IMR-90 (cell line): ENCODE results near the gene IMPDH1. TPM values are rescaled to one million over a fixed set of nuclear protein-coding genes. Genes with fewer than 3 reads are reported as not detected.

Experiments
- ATAC-seq: fragments of 200-7000 bp; cut with Tn5 transposase; 2 replicates; pipeline ENCODE4 v1.9.1; 2020; ENCODE audit warnings: low read depth, mild to moderate bottlenecking, moderate library complexity
- BruUV-seq: library from RNA; stranded (reverse); fragments of 400-500 nt; replicated peaks from 2 replicates; lab custom pipeline; 2021; lab: Mats Ljungman, UMichigan
- CTCF ChIA-PET: fragments of 300-600 bp; formaldehyde crosslinking; extraction: SDS; loops from one replicate; lab custom pipeline; 2021; ENCODE audit warnings: antibody characterized with exemption; lab: Yijun Ruan, JAX
- POLR2A ChIA-PET: fragments of 300-600 bp; sonication (Branson Sonifier 250); formaldehyde crosslinking; loops from one replicate; lab custom pipeline; 2022; ENCODE audit warnings: antibody characterized with exemption; ENCODE audit not compliant: unreplicated experiment; lab: Charles Lee
- DNase-seq: peaks from one replicate; pipeline ENCODE4 v3.0.0; 2013
- H2AFZ ChIP-seq: replicated peaks from 2 replicates; pipeline ENCODE3; 2013; ENCODE audit warnings: low read length, mild to moderate bottlenecking; ENCODE audit not compliant: poor library complexity
- H2AK5ac ChIP-seq: 2 replicates; pipeline ENCODE4 v1.6.1; 2013; ENCODE audit warnings: low read depth, low read length, inconsistent platforms
- H2AK9ac ChIP-seq: replicated peaks from 2 replicates; pipeline ENCODE3; 2013; ENCODE audit warnings: mild to moderate bottlenecking, low read depth, low read length, moderate library complexity; ENCODE audit not compliant: poor library complexity
- H2BK120ac ChIP-seq: 2 replicates; pipeline ENCODE4 v1.6.1; 2013; ENCODE audit warnings: low read depth, low read length, inconsistent platforms
- H2BK15ac ChIP-seq: 3 replicates; pipeline ENCODE4 v1.6.1; 2013; ENCODE audit warnings: low read depth, low read length, inconsistent platforms
- H2BK20ac ChIP-seq: 2 replicates; pipeline ENCODE4 v1.6.1; 2013; ENCODE audit warnings: low read depth, mild to moderate bottlenecking, inconsistent platforms, low read length, moderate library complexity
- H2BK5ac ChIP-seq: 2 replicates; pipeline ENCODE4 v1.6.1; 2013; ENCODE audit warnings: mild to moderate bottlenecking, low read depth, low read length, inconsistent platforms; ENCODE audit not compliant: poor library complexity, severe bottlenecking
- H3K14ac ChIP-seq: replicated peaks from 2 replicates; pipeline ENCODE4 v1.6.1; 2013; ENCODE audit warnings: low read depth, low read length, inconsistent platforms
- H3K18ac ChIP-seq: 2 replicates; pipeline ENCODE4 v1.6.1; 2013; ENCODE audit warnings: low read depth, low read length, control low read depth
- H3K23ac ChIP-seq: 2 replicates; pipeline ENCODE4 v1.6.1; 2013; ENCODE audit warnings: low read depth, low read length, inconsistent platforms
- H3K27ac ChIP-seq: 2 replicates; pipeline ENCODE4 v1.5.1; 2013; ENCODE audit warnings: mild to moderate bottlenecking, control low read depth, low read length; ENCODE audit not compliant: insufficient read depth
- H3K27me3 ChIP-seq: 2 replicates; pipeline ENCODE4 v1.6.1; 2013; ENCODE audit warnings: low read length; ENCODE audit not compliant: control insufficient read depth, insufficient read depth
- H3K36me3 ChIP-seq: 2 replicates; pipeline ENCODE4 v1.6.1; 2013; ENCODE audit warnings: low read length, mixed read lengths; ENCODE audit not compliant: control insufficient read depth, insufficient read depth
- H3K4ac ChIP-seq: 2 replicates; pipeline ENCODE4 v1.6.1; 2013; ENCODE audit warnings: low read depth, low read length, inconsistent platforms
- H3K4me1 ChIP-seq: 2 replicates; pipeline ENCODE4 v1.6.1; 2013; ENCODE audit warnings: low read length, mixed read lengths; ENCODE audit not compliant: control insufficient read depth, insufficient read depth
- H3K4me2 ChIP-seq: 2 replicates; pipeline ENCODE4 v1.6.1; 2013; ENCODE audit warnings: low read depth, mild to moderate bottlenecking, control low read depth, low read length, moderate library complexity
- H3K4me3 ChIP-seq: 2 replicates; pipeline ENCODE4 v1.5.1; 2013; ENCODE audit warnings: low read depth, mild to moderate bottlenecking, control low read depth, low read length, moderate library complexity; ENCODE audit not compliant: insufficient read depth
- H3K56ac ChIP-seq: 2 replicates; pipeline ENCODE4 v1.6.1; 2013; ENCODE audit warnings: low read length, inconsistent platforms; ENCODE audit not compliant: insufficient read depth; ENCODE audit errors: extremely low read depth
- H3K79me1 ChIP-seq, 2 experiments: 2 replicates each; pipeline ENCODE4 v1.6.1; 2013; ENCODE audit warnings: low read length in 2 of 2, inconsistent platforms in 1 of 2, low read depth in 1 of 2
- H3K9ac ChIP-seq: 2 replicates; pipeline ENCODE4 v1.6.1; 2013; ENCODE audit warnings: low read depth, low read length, control low read depth
- H3K9me1 ChIP-seq: 2 replicates; pipeline ENCODE4 v1.6.1; 2013; ENCODE audit warnings: low read length, inconsistent platforms; ENCODE audit not compliant: insufficient read depth
- H3K9me3 ChIP-seq: 2 replicates; pipeline ENCODE4 v1.6.1; 2013; ENCODE audit warnings: low read length; ENCODE audit not compliant: control insufficient read depth, insufficient read depth
- H4K20me1 ChIP-seq: 2 replicates; pipeline ENCODE4 v1.6.1; 2013; ENCODE audit warnings: low read length, inconsistent platforms; ENCODE audit not compliant: insufficient read depth
- H4K5ac ChIP-seq: 2 replicates; pipeline ENCODE4 v1.6.1; 2013; ENCODE audit warnings: mild to moderate bottlenecking, low read depth, low read length, control low read depth
- H4K8ac ChIP-seq, 2 experiments: 2 replicates each; pipeline ENCODE4 v1.6.1; 2013; ENCODE audit warnings: low read depth in 2 of 2, low read length in 2 of 2, control low read depth in 1 of 2, inconsistent platforms in 1 of 2
- H4K91ac ChIP-seq: 2 replicates; pipeline ENCODE4 v1.6.1; 2013; ENCODE audit warnings: low read depth, low read length, inconsistent platforms; ENCODE audit not compliant: insufficient read depth
- CEBPB ChIP-seq: IDR thresholded peaks from 2 replicates; pipeline ENCODE4 v1.6.1; 2012; ENCODE audit warnings: low read depth, low read length, improper control_type of control experiment
- CHD1 ChIP-seq: IDR thresholded peaks from 2 replicates; pipeline ENCODE4 v1.6.1; 2012; ENCODE audit warnings: low read depth, low read length, improper control_type of control experiment
- POLR2A ChIP-seq: IDR thresholded peaks from 2 replicates; pipeline ENCODE4 v1.6.1; 2012; ENCODE audit warnings: mild to moderate bottlenecking, low read depth, low read length
- SMC3 ChIP-seq: fragments of 150-350 bp; IDR thresholded peaks from 2 replicates; pipeline ENCODE4 v1.6.1; 2016; ENCODE audit warnings: low read depth, mild to moderate bottlenecking, antibody characterized with exemption, low read length, moderate library complexity
- WGBS, 2 experiments: methylation state at CpG; one replicate each; pipeline versions ENCODE4 v1.1.5 to v1.1.7; 2013; ENCODE audit warnings: missing lambda C conversion rate in 2 of 2; ENCODE audit not compliant: insufficient read length in 1 of 2; ENCODE audit errors: extremely low coverage in 2 of 2; 5-methylcytosine and 5-hydroxymethylcytosine counted together
- dilution Hi-C: fragments of 300-500 bp; cut with HindIII; formaldehyde crosslinking; loops from one replicate; pipeline ENCODE4 v1.14.3; 2018; ENCODE audit warnings: low sequenced_read_pairs; ENCODE audit not compliant: unreplicated experiment
- in situ Hi-C: fragments of 300-500 bp; cut with MboI; formaldehyde crosslinking; loops from 3 replicates; pipeline ENCODE4 v1.14.3; 2019; ENCODE audit warnings: low sequenced_read_pairs, inconsistent platforms, mixed read lengths
- intact Hi-C: fragments of 100-400 bp; cut with micrococcal nuclease; formaldehyde crosslinking; loops from 2 replicates; pipeline ENCODE4 v1.10.0; 2022
- polyA plus RNA-seq, 3 experiments: library from polyadenylated mRNA; depleted of rRNA; stranded (reverse); fragments of >200 nt; gene quantifications; 2 replicates each; pipeline ENCODE4 v1.2.3, GENCODE V29; 2012; ENCODE audit warnings: low replicate concordance in 1 of 3
- total RNA-seq: library from RNA; depleted of rRNA; stranded (reverse); fragments of >200 nt; gene quantifications from 2 replicates; pipeline ENCODE4 v1.2.3, GENCODE V29; 2012
- TF ChIP-seq, protein P1 (sequence below): fragments of 150-350 bp; IDR thresholded peaks from 2 replicates; pipeline ENCODE4 v1.6.1; 2016; ENCODE audit warnings: low read depth, mild to moderate bottlenecking, low read length, moderate library complexity, borderline replicate concordance

The IMPDH1 gene
- total and polyA plus RNA-seq, 2 of the 4 experiments (the other 2 are of a cell fraction): 49.5 to 69.3 TPM

DNA sequence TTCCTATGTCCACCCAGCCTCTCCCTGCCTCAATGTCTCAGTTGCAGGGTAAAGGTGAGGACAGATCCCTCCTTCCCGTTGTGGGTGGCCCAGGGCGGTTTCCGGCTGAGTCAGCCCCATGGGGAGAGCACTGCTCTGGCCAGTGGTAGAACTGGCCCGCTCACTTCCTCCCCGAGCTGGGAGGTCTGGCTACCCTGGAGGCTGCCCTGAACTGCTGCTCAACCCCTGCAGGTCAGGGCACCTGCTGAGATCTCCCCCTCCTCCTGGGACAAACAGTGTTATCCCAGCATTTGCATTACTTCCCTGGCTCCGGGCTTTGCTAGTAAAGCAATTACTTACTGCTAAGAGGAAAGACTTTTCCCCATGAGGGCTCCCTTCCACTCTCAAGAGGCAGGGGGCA lies 21.4 kb upstream of the IMPDH1 start:
- Histone ChIP-seq H2BK15ac (no peak overlapping the region), H3K9me3 (no peaks in the 10 kb centered on the region), H3K4ac (no peak overlapping the region), H3K14ac (no peak overlapping the region), H3K56ac (no peak overlapping the region), H3K4me1 (no peaks in the 10 kb centered on the region), H3K9ac (no peak overlapping the region), H4K91ac (no peak overlapping the region), H2AK9ac (no peak overlapping the region), H2BK120ac (no peak overlapping the region), H2BK5ac (no peak overlapping the region), H3K18ac (no peak overlapping the region), H4K5ac (no peak overlapping the region), H2BK20ac (no peak overlapping the region), H3K9me1 (no peaks in the 10 kb centered on the region), H3K4me3 (no peak overlapping the region), H3K79me1 (no peaks in the 10 kb centered on the region), H3K27ac (no peak overlapping the region), H3K36me3 (no peaks in the 10 kb centered on the region), H4K8ac (no peak overlapping the region), H3K27me3 (peaks cover 26% of the 10 kb centered on the region), H4K20me1 (no peaks in the 10 kb centered on the region), H3K23ac (no peak overlapping the region), H2AFZ (peak overlapping the region; percentile 49), H2AK5ac (no peak overlapping the region), H3K4me2 (no peak overlapping the region)
- TF ChIP-seq POLR2A (no peak), SMC3 (no peak), CHD1 (no peak), CEBPB (no peak)
- TF ChIP-seq, protein P1, sequence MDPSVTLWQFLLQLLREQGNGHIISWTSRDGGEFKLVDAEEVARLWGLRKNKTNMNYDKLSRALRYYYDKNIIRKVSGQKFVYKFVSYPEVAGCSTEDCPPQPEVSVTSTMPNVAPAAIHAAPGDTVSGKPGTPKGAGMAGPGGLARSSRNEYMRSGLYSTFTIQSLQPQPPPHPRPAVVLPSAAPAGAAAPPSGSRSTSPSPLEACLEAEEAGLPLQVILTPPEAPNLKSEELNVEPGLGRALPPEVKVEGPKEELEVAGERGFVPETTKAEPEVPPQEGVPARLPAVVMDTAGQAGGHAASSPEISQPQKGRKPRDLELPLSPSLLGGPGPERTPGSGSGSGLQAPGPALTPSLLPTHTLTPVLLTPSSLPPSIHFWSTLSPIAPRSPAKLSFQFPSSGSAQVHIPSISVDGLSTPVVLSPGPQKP: no peak
- dilution Hi-C loops: no loop called here
- in situ Hi-C loops: no loop called here
- intact Hi-C loops: no loop called here
- BruUV-seq: no TSS peak
- ChIA-PET POLR2A (no interaction called here), CTCF (interaction anchor here (0.6 kb wide), 1 partner anchor 81 kb away, joined by 4 read pairs; no protein-coding TSS in a partner anchor)
- ATAC-seq (no peak), DNase-seq (no peak)
- 60% methylated on average over 2 of the region's 6 CpGs; no CpG with 5 or more reads in 1 of the 2 experiments for WGBS, 2 experiments
